GM06990 (cell line): ENCODE data around the gene MOB3A.

Source experiments
- DNase-seq: peaks from one replicate; pipeline ENCODE4 v3.0.0-alpha.2; 2011; ENCODE audit not compliant: insufficient read length; ENCODE audit errors: extremely low read depth
- H3K27me3 ChIP-seq: replicated peaks from 2 replicates; pipeline ENCODE4 v1.6.0; 2011; ENCODE audit warnings: low read length; ENCODE audit not compliant: control insufficient read depth, insufficient read depth
- H3K36me3 ChIP-seq: 2 replicates; pipeline ENCODE4 v1.5.1; 2011; ENCODE audit warnings: low read length; ENCODE audit not compliant: control insufficient read depth, insufficient read depth
- H3K4me3 ChIP-seq: replicated peaks from 2 replicates; pipeline ENCODE4 v1.5.1; 2011; ENCODE audit warnings: low read depth, mild to moderate bottlenecking, control low read depth, low read length
- CTCF ChIP-seq: IDR thresholded peaks from 2 replicates; pipeline ENCODE4 v1.5.1; 2011; ENCODE audit warnings: low read length, control low read depth, mild to moderate bottlenecking, inconsistent platforms; ENCODE audit not compliant: insufficient read depth, poor library complexity, severe bottlenecking

The MOB3A gene

GRCh38 chr19:2122251-2122650, 26.1 kb upstream of the MOB3A start:
- H3K4me3 ChIP-seq: no peak overlapping the region
- no peaks in the 10 kb centered on the region for H3K27me3 ChIP-seq
- no peak for DNase-seq
- no peak for TF ChIP-seq CTCF
- peaks cover 57% of the 10 kb centered on the region for H3K36me3 ChIP-seq

- TF ChIP-seq CTCF: no peak
- no peak for DNase-seq
- Histone ChIP-seq H3K36me3 (peaks cover 60% of the 10 kb centered on the region), H3K27me3 (no peaks in the 10 kb centered on the region), H3K4me3 (no peak overlapping the region)
These were observed 25.4 kb upstream of the MOB3A start for GRCh38 chr19:2121416-2122051.

- no peak for TF ChIP-seq CTCF
- no peak for DNase-seq
- Histone ChIP-seq H3K27me3 (no peaks in the 10 kb centered on the region), H3K4me3 (no peak overlapping the region), H3K36me3 (peaks cover 64% of the 10 kb centered on the region)
These were observed 24.7 kb upstream of the MOB3A start for GRCh38 chr19:2120821-2121220.

- no peak for DNase-seq
- Histone ChIP-seq H3K4me3 (no peak overlapping the region), H3K36me3 (peaks cover 71% of the 10 kb centered on the region), H3K27me3 (no peaks in the 10 kb centered on the region)
- no peak for TF ChIP-seq CTCF
These were observed 24.0 kb upstream of the MOB3A start for GRCh38 chr19:2119921-2120785.

- TF ChIP-seq CTCF: no peak
- no peak overlapping the region for H3K4me3 ChIP-seq
- peaks cover 76% of the 10 kb centered on the region for H3K36me3 ChIP-seq
- no peak for DNase-seq
- no peaks in the 10 kb centered on the region for H3K27me3 ChIP-seq
These were observed 22.3 kb upstream of the MOB3A start for GRCh38 chr19:2118438-2118837.
